OCI-LY7 (cell line): ENCODE data around the gene CCR3. TPM values are rescaled to one million over a fixed set of nuclear protein-coding genes. Genes with fewer than 3 reads are reported as not detected.

Experiments
- BruUV-seq: library from RNA; stranded (reverse); fragments of 400-500 nt; replicated peaks from 2 replicates; lab custom pipeline; 2021; lab: Mats Ljungman, UMichigan
- CTCF ChIA-PET: fragments of 300-600 bp; sonication (Branson Sonifier 250); formaldehyde crosslinking; loops from one replicate; lab custom pipeline; 2022; ENCODE audit warnings: antibody characterized with exemption; ENCODE audit not compliant: unreplicated experiment; lab: Charles Lee
- POLR2A ChIA-PET: fragments of 300-600 bp; sonication (Branson Sonifier 250); formaldehyde crosslinking; loops from one replicate; lab custom pipeline; 2022; ENCODE audit warnings: antibody characterized with exemption; lab: Charles Lee
- DNase-seq: peaks from one replicate; pipeline ENCODE4 v3.0.0-alpha.2; 2015; ENCODE audit warnings: low spot score
- H2AFZ ChIP-seq: fragments of 200-600 bp; sonication (generic), shearing (Covaris generic); 2 replicates; pipeline ENCODE4 v1.6.1; 2014; ENCODE audit warnings: mild to moderate bottlenecking, antibody characterized with exemption, low read length, moderate library complexity
- H3K27ac ChIP-seq: fragments of 200-600 bp; sonication (generic); 2 replicates; pipeline ENCODE4 v1.5.1; 2014; ENCODE audit warnings: mixed run types, low read depth, mild to moderate bottlenecking, moderate library complexity, low read length, inconsistent platforms; ENCODE audit not compliant: poor library complexity, severe bottlenecking
- H3K36me3 ChIP-seq: fragments of 200-600 bp; sonication (generic); 2 replicates; pipeline ENCODE4 v1.6.1; 2014; ENCODE audit warnings: mild to moderate bottlenecking, antibody characterized with exemption, low read length, moderate library complexity, mixed read lengths; ENCODE audit not compliant: insufficient read depth
- H3K4me1 ChIP-seq: fragments of 200-600 bp; sonication (generic); 2 replicates; pipeline ENCODE4 v1.5.1; 2014; ENCODE audit warnings: mild to moderate bottlenecking, low read length; ENCODE audit not compliant: insufficient read depth, poor library complexity, severe bottlenecking
- H3K4me2 ChIP-seq: fragments of 200-600 bp; sonication (generic); 2 replicates; pipeline ENCODE4 v1.6.1; 2014; ENCODE audit warnings: mild to moderate bottlenecking, low read length
- H3K4me3 ChIP-seq: fragments of 200-600 bp; sonication (generic); 2 replicates; pipeline ENCODE4 v1.5.1; 2014; ENCODE audit warnings: mild to moderate bottlenecking, low read depth, low read length; ENCODE audit not compliant: poor library complexity, severe bottlenecking
- H3K79me2 ChIP-seq: fragments of 200-600 bp; sonication (generic); 2 replicates; pipeline ENCODE4 v1.6.1; 2016; ENCODE audit warnings: low read depth, mild to moderate bottlenecking, low read length, moderate library complexity, mixed read lengths; ENCODE audit not compliant: insufficient read depth
- H3K9me2 ChIP-seq: fragments of 200-600 bp; sonication (generic); 2 replicates; pipeline ENCODE4 v1.6.1; 2016; ENCODE audit warnings: mild to moderate bottlenecking, low read length, mixed read lengths; ENCODE audit not compliant: insufficient read depth
- H3K9me3 ChIP-seq: fragments of 200-600 bp; sonication (generic); 2 replicates; pipeline ENCODE4 v1.6.1; 2014; ENCODE audit warnings: mild to moderate bottlenecking, mixed run types, low read length, mixed read lengths
- H4K20me1 ChIP-seq: fragments of 200-600 bp; sonication (generic); 2 replicates; pipeline ENCODE4 v1.6.1; 2014; ENCODE audit warnings: mild to moderate bottlenecking, antibody characterized with exemption, low read length, moderate library complexity, mixed read lengths; ENCODE audit not compliant: insufficient read depth
- CTCF ChIP-seq: fragments of 200-600 bp; sonication (generic); conservative IDR thresholded peaks from 2 replicates; pipeline ENCODE4 v1.5.1; 2014; ENCODE audit warnings: mild to moderate bottlenecking, antibody characterized with exemption, low read length, moderate library complexity, mixed read lengths
- EZH2phosphoT487 ChIP-seq: fragments of 200-600 bp; sonication (generic); IDR thresholded peaks from 2 replicates; pipeline ENCODE4 v1.6.1; 2018; ENCODE audit warnings: low read depth, borderline replicate concordance, mild to moderate bottlenecking, mixed run types, antibody characterized with exemption, low read length, moderate library complexity, mixed read lengths
- intact Hi-C: fragments of 100-400 bp; cut with micrococcal nuclease; formaldehyde crosslinking; loops from one replicate; pipeline ENCODE4 v1.10.0; 2022; ENCODE audit not compliant: unreplicated experiment
- total RNA-seq, 2 experiments: library from RNA; depleted of rRNA in 1 of 2; stranded (reverse); fragments of >200 nt in 1 of 2; shearing (Covaris generic) in 1 of 2; gene quantifications; 2 replicates each; pipeline ENCODE4 v1.2.3, GENCODE V29; 2014 to 2022

The CCR3 gene
- total RNA-seq, 2 experiments from 2014 or later = not detected

- H3K27ac ChIP-seq = no peak overlapping the region
- peaks cover 6% of the 10 kb centered on the region; the same call in 1 of the 2 replicates for H3K9me3 ChIP-seq
- no peak overlapping the region for H2AFZ ChIP-seq
- H3K4me2 ChIP-seq = no peak overlapping the region
- POLR2A ChIA-PET = no interaction called here
- no peaks in the 10 kb centered on the region for H3K9me2 ChIP-seq
- BruUV-seq = no TSS peak
- H3K4me3 ChIP-seq = no peak overlapping the region
- DNase-seq = no peak
- H3K4me1 ChIP-seq = no peaks in the 10 kb centered on the region
- H3K79me2 ChIP-seq = no peaks in the 10 kb centered on the region
- TF ChIP-seq EZH2phosphoT487 = no peak
- TF ChIP-seq CTCF = no peak
- no peaks in the 10 kb centered on the region for H3K36me3 ChIP-seq
- H4K20me1 ChIP-seq = no peaks in the 10 kb centered on the region
- CTCF ChIA-PET = no interaction called here
- intact Hi-C loops = no loop called here
Measured at GRCh38 chr3:46221391-46221790, 20.9 kb upstream of the CCR3 start.

- no peak for DNase-seq
- Histone ChIP-seq H3K4me1 (no peaks in the 10 kb centered on the region), H3K9me2 (no peaks in the 10 kb centered on the region), H3K4me2 (no peak overlapping the region), H3K4me3 (no peak overlapping the region), H3K79me2 (no peaks in the 10 kb centered on the region), H3K27ac (no peak overlapping the region), H3K36me3 (no peaks in the 10 kb centered on the region), H2AFZ (no peak overlapping the region), H4K20me1 (no peaks in the 10 kb centered on the region), H3K9me3 (peaks cover 7% of the 10 kb centered on the region; the same call in 1 of the 2 replicates)
- intact Hi-C loops = no loop called here
- ChIA-PET CTCF (no interaction called here), POLR2A (interaction anchor here (0.5 kb wide), 1 partner anchor 198 kb away, joined by 3 read pairs; no protein-coding TSS in a partner anchor)
- BruUV-seq = no TSS peak
- no peak for TF ChIP-seq CTCF
- TF ChIP-seq EZH2phosphoT487 = no peak
Measured at GRCh38 chr3:46221938-46222337, 20.3 kb upstream of the CCR3 start.

- Histone ChIP-seq H3K36me3 (no peaks in the 10 kb centered on the region), H4K20me1 (no peaks in the 10 kb centered on the region), H3K4me1 (no peaks in the 10 kb centered on the region), H3K4me3 (no peak overlapping the region), H3K9me2 (no peaks in the 10 kb centered on the region), H3K79me2 (no peaks in the 10 kb centered on the region), H3K4me2 (no peak overlapping the region), H3K27ac (no peak overlapping the region), H2AFZ (no peak overlapping the region), H3K9me3 (peaks cover 7% of the 10 kb centered on the region; the same call in 1 of the 2 replicates)
- POLR2A ChIA-PET = interaction anchor here (0.5 to 0.7 kb wide), 2 partner anchors 198 to 288 kb away, joined by 3 read pairs; no protein-coding TSS in a partner anchor
- DNase-seq = no peak
- no TSS peak for BruUV-seq
- CTCF ChIA-PET = no interaction called here
- TF ChIP-seq CTCF (no peak), EZH2phosphoT487 (no peak)
- intact Hi-C loops = no loop called here
Measured at GRCh38 chr3:46222435-46223161, 19.7 kb upstream of the CCR3 start.
